MCF 10A (cell line): ENCODE data around the gene GSTT2B. TPM values are rescaled to one million over a fixed set of nuclear protein-coding genes. Genes with fewer than 3 reads are reported as not detected.
"Not testable (repeated sequence)": the region's sequence is repeated elsewhere in the genome, so short reads cannot be mapped to it uniquely, and the experiment has no call there.

Source experiments
- BruUV-seq: library from RNA; stranded (reverse); fragments of 400-500 nt; replicated peaks from 2 replicates; lab custom pipeline; 2021; lab: Mats Ljungman, UMichigan
- CTCF ChIA-PET: fragments of 300-600 bp; sonication (Branson Sonifier 250); formaldehyde crosslinking; extraction: SDS; loops from one replicate; lab custom pipeline; 2021; ENCODE audit warnings: antibody characterized with exemption, inconsistent platforms; lab: Yijun Ruan, JAX
- POLR2A ChIA-PET: fragments of 300-600, 350-650 bp; sonication (Branson Sonifier 250); formaldehyde crosslinking; extraction: SDS; loops from one replicate; lab custom pipeline; 2020; ENCODE audit warnings: antibody characterized with exemption, inconsistent platforms; lab: Yijun Ruan, JAX
- DNase-seq: peaks from one replicate; pipeline ENCODE4 v3.0.0-alpha.2; 2018; ENCODE audit not compliant: unreplicated experiment
- H3K27ac Mint-ChIP-seq: one replicate; pipeline ENCODE4 v1.8.0; 2022; ENCODE audit warnings: mild to moderate bottlenecking, low read depth, mixed read lengths; ENCODE audit not compliant: unreplicated experiment
- H3K27me3 Mint-ChIP-seq: one replicate; pipeline ENCODE4 v1.8.0; 2022; ENCODE audit warnings: mixed read lengths; ENCODE audit not compliant: insufficient read depth, unreplicated experiment
- H3K36me3 Mint-ChIP-seq: one replicate; pipeline ENCODE4 v1.8.0; 2022; ENCODE audit warnings: mild to moderate bottlenecking, moderate library complexity, mixed read lengths; ENCODE audit not compliant: insufficient read depth, unreplicated experiment
- H3K4me1 Mint-ChIP-seq: one replicate; pipeline ENCODE4 v1.8.0; 2022; ENCODE audit warnings: mixed read lengths; ENCODE audit not compliant: insufficient read depth, unreplicated experiment
- H3K4me3 Mint-ChIP-seq: one replicate; pipeline ENCODE4 v1.8.0; 2022; ENCODE audit warnings: mild to moderate bottlenecking, moderate library complexity, mixed read lengths; ENCODE audit not compliant: unreplicated experiment
- H3K9me3 Mint-ChIP-seq: one replicate; pipeline ENCODE4 v1.8.0; 2022; ENCODE audit warnings: mixed read lengths; ENCODE audit not compliant: unreplicated experiment
- CTCF ChIP-seq: fragments of 200-600 bp; IDR thresholded peaks from one replicate; pipeline ENCODE4 v1.8.0; 2022; ENCODE audit warnings: antibody characterized with exemption, mild to moderate bottlenecking; ENCODE audit not compliant: unreplicated experiment
- intact Hi-C: fragments of 100-400 bp; cut with micrococcal nuclease; formaldehyde crosslinking; loops from 2 replicates; pipeline ENCODE4 v1.14.1; 2022
- total RNA-seq: library from RNA; stranded (reverse); gene quantifications from 2 replicates; pipeline ENCODE4 v1.2.3, GENCODE V29; 2022

Gene GSTT2B
- total RNA-seq, 1 experiment from 2014 or later: 22.7 TPM

- H3K4me3 Mint-ChIP-seq, H3K9me3 Mint-ChIP-seq, H3K27ac Mint-ChIP-seq, intact Hi-C loops, DNase-seq, BruUV-seq, CTCF ChIA-PET, H3K4me1 Mint-ChIP-seq, H3K36me3 Mint-ChIP-seq, POLR2A ChIA-PET: not testable (repeated sequence)
- H3K27me3 Mint-ChIP-seq: peaks cover 20% of the 10 kb centered on the region
Observed at GRCh38 chr22:23947391-23947790, 13.6 kb downstream of the GSTT2B start.

- H3K9me3 Mint-ChIP-seq, DNase-seq, H3K4me1 Mint-ChIP-seq, intact Hi-C loops, BruUV-seq, H3K36me3 Mint-ChIP-seq, POLR2A ChIA-PET, H3K4me3 Mint-ChIP-seq, H3K27ac Mint-ChIP-seq, CTCF ChIA-PET: not testable (repeated sequence)
- peaks cover 20% of the 10 kb centered on the region for H3K27me3 Mint-ChIP-seq
Observed at GRCh38 chr22:23940166-23940565, 20.8 kb downstream of the GSTT2B start.

GRCh38 chr22:23939017-23939357 lies 22.0 kb downstream of the GSTT2B start:
- no peak for TF ChIP-seq CTCF
- Mint-ChIP-seq H3K4me3 (no peak overlapping the region), H3K27ac (no peak overlapping the region), H3K9me3 (no peaks in the 10 kb centered on the region), H3K27me3 (peaks cover 11% of the 10 kb centered on the region), H3K4me1 (no peaks in the 10 kb centered on the region), H3K36me3 (no peaks in the 10 kb centered on the region)
- POLR2A ChIA-PET: interaction anchor here (0.6 to 1.2 kb wide), 4 partner anchors 25 to 80 kb away, joined by 3 to 4 read pairs (median 3); partner anchors contain the start of gene MIF
- BruUV-seq: no TSS peak
- CTCF ChIA-PET: interaction anchor here (0.8 to 1.2 kb wide), 2 partner anchors 49 to 50 kb away, joined by 3 to 5 read pairs; no protein-coding TSS in a partner anchor
- intact Hi-C loops: no loop called here
- no peak for DNase-seq

GRCh38 chr22:23938328-23939016 lies 22.5 kb downstream of the GSTT2B start:
- H3K4me3 Mint-ChIP-seq: no peak overlapping the region
- H3K36me3 Mint-ChIP-seq: no peaks in the 10 kb centered on the region
- BruUV-seq: no TSS peak
- no peak for TF ChIP-seq CTCF
- peaks cover 6% of the 10 kb centered on the region for H3K27me3 Mint-ChIP-seq
- H3K27ac Mint-ChIP-seq: no peak overlapping the region
- POLR2A ChIA-PET: interaction anchor here (0.6 to 1.2 kb wide), 3 partner anchors 25 to 44 kb away, joined by 3 to 4 read pairs (median 3); partner anchors contain the start of gene MIF
- intact Hi-C loops: no loop called here
- no peaks in the 10 kb centered on the region for H3K9me3 Mint-ChIP-seq
- CTCF ChIA-PET: interaction anchor here (0.8 to 1.2 kb wide), 2 partner anchors 48 to 50 kb away, joined by 3 to 5 read pairs; no protein-coding TSS in a partner anchor
- DNase-seq: no peak
- H3K4me1 Mint-ChIP-seq: no peaks in the 10 kb centered on the region

GRCh38 chr22:23926561-23926960 lies 34.4 kb downstream of the GSTT2B start:
- no peaks in the 10 kb centered on the region for H3K4me1 Mint-ChIP-seq
- ChIA-PET POLR2A (interaction anchor here (0.9 kb wide), 1 partner anchor 36 kb away, joined by 3 read pairs; no protein-coding TSS in a partner anchor), CTCF (no interaction called here)
- intact Hi-C loops: no loop called here
- no TSS peak for BruUV-seq
- no peak for DNase-seq
- no peak for TF ChIP-seq CTCF
- peaks cover 7% of the 10 kb centered on the region for H3K36me3 Mint-ChIP-seq
- H3K27ac Mint-ChIP-seq: no peak overlapping the region
- H3K9me3 Mint-ChIP-seq: peaks cover 17% of the 10 kb centered on the region
- H3K4me3 Mint-ChIP-seq: no peak overlapping the region
- no peaks in the 10 kb centered on the region for H3K27me3 Mint-ChIP-seq
